ENCODE results near the gene ISG20L2. TPM values are rescaled to one million over a fixed set of nuclear protein-coding genes. Genes with fewer than 3 reads are reported as not detected.

ISG20L2 gene
- total RNA-seq, 2 donors from 2014 or later: 67.5 to 97.5 TPM

- Mint-ChIP-seq H3K4me3 (peak overlapping the region; percentile 17), H3K4me1 (ENCODE audit: low read depth in 2 of 2) (peaks cover 0 to 22% of the 10 kb centered on the region in 2 donors)
- ATAC-seq: no peak
Observed at GRCh38 chr1:156704166-156704711, 24.3 kb downstream of the ISG20L2 start.

GRCh38 chr1:156703741-156704140 is 24.8 kb downstream of the ISG20L2 start:
- H3K27me3 Mint-ChIP-seq: peaks cover 16 to 22% of the 10 kb centered on the region in 2 donors
- no peaks in the 10 kb centered on the region for H3K36me3 Mint-ChIP-seq
- no peak for ATAC-seq
- peak overlapping the region; percentile 17 for H3K4me3 Mint-ChIP-seq
- no peaks in the 10 kb centered on the region for H3K9me3 Mint-ChIP-seq
- no peak overlapping the region for H3K27ac Mint-ChIP-seq
- no peak for DNase-seq (ENCODE audit: low spot score)
- peaks cover 0 to 22% of the 10 kb centered on the region in 2 donors for H3K4me1 Mint-ChIP-seq (ENCODE audit: low read depth in 2 of 2)

More at GRCh38 chr1:156704166-156704711, 24.3 kb downstream of the ISG20L2 start:
- DNase-seq (ENCODE audit: low spot score): no peak
- Mint-ChIP-seq H3K36me3 (no peaks in the 10 kb centered on the region), H3K27ac (peak overlapping the region in 1 of 2 donors; percentile 32), H3K27me3 (peaks cover 13 to 20% of the 10 kb centered on the region in 2 donors), H3K9me3 (no peaks in the 10 kb centered on the region)

DNA sequence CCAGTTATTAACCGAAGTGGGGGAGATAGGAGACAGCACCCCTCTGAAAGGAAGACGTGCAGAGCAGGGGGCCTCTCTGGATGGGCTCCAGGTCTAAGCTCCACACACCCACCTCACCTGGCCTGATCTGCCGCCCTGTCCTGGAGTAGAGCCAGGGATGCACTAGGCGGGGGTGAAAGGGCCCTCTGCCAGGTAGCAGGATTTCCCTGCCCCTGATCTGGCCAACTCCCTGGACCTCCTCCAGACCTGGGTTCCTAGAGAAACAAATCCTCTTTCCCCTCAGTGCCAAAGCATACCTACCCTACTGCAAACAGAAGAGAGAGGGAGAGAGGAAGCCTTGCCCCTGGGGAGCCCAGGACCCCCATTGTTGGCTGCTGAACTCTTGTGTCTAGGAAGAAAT is 25.2 kb downstream of the ISG20L2 start:
- ATAC-seq (no peak), DNase-seq (ENCODE audit: low spot score) (no peak)
- peaks cover 0 to 22% of the 10 kb centered on the region in 2 donors for H3K4me1 Mint-ChIP-seq (ENCODE audit: low read depth in 2 of 2)
- no peak overlapping the region for H3K4me3 Mint-ChIP-seq
- H3K9me3 Mint-ChIP-seq: no peaks in the 10 kb centered on the region
- no peak overlapping the region for H3K27ac Mint-ChIP-seq
- no peaks in the 10 kb centered on the region for H3K36me3 Mint-ChIP-seq
- peaks cover 17 to 26% of the 10 kb centered on the region in 2 donors for H3K27me3 Mint-ChIP-seq

GRCh38 chr1:156700736-156701531 is 27.6 kb downstream of the ISG20L2 start:
- ATAC-seq: no peak
- no peak for DNase-seq (ENCODE audit: low spot score)
- H3K27ac Mint-ChIP-seq: no peak overlapping the region
- peaks cover 25 to 44% of the 10 kb centered on the region in 2 donors for H3K27me3 Mint-ChIP-seq
- no peak overlapping the region for H3K4me3 Mint-ChIP-seq
- H3K9me3 Mint-ChIP-seq: no peaks in the 10 kb centered on the region
- peaks cover 0 to 11% of the 10 kb centered on the region in 2 donors for H3K4me1 Mint-ChIP-seq (ENCODE audit: low read depth in 2 of 2)
- H3K36me3 Mint-ChIP-seq: no peaks in the 10 kb centered on the region

GRCh38 chr1:156698995-156699394 is 29.6 kb downstream of the ISG20L2 start:
- H3K36me3 Mint-ChIP-seq: no peaks in the 10 kb centered on the region
- H3K27ac Mint-ChIP-seq: no peak overlapping the region
- ATAC-seq: no peak
- H3K9me3 Mint-ChIP-seq: no peaks in the 10 kb centered on the region
- H3K4me3 Mint-ChIP-seq: no peak overlapping the region
- H3K27me3 Mint-ChIP-seq: peaks cover 22 to 45% of the 10 kb centered on the region in 2 donors
- no peak for DNase-seq (ENCODE audit: low spot score)
- H3K4me1 Mint-ChIP-seq (ENCODE audit: low read depth in 2 of 2): peaks cover 0 to 2% of the 10 kb centered on the region in 2 donors

GRCh38 chr1:156697481-156697880 is 31.1 kb downstream of the ISG20L2 start:
- H3K9me3 Mint-ChIP-seq: no peaks in the 10 kb centered on the region

DNA sequence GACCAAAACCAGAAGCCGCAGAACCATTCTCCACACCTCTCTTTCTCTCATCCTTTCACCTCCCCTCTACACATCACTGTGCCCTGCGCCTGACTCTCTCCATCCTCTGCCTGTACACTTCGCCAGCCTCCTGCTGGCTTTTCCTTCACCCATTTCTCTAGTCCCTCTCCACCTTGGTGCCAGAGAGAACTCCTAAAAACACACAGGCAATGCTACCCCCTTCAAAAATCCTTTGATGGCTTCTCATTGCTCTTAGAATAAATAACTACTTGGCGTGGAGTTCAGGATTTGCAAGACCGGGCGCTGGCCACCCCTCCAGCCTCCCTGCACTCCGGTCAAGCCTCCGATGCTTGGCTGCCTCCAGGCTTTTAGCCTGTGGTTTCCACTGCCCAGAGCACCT is 31.8 kb downstream of the ISG20L2 start:
- Mint-ChIP-seq H3K27me3 (peaks cover 32 to 52% of the 10 kb centered on the region in 2 donors), H3K4me3 (no peak overlapping the region), H3K9me3 (no peaks in the 10 kb centered on the region), H3K36me3 (no peaks in the 10 kb centered on the region), H3K4me1 (ENCODE audit: low read depth in 2 of 2) (peaks cover 11 to 12% of the 10 kb centered on the region in 2 donors), H3K27ac (no peak overlapping the region)
- DNase-seq (ENCODE audit: low spot score): no peak
- no peak for ATAC-seq

More at GRCh38 chr1:156697481-156697880, 31.1 kb downstream of the ISG20L2 start:
- peaks cover 4 to 6% of the 10 kb centered on the region in 2 donors for H3K4me1 Mint-ChIP-seq (ENCODE audit: low read depth in 2 of 2)
- no peak for DNase-seq (ENCODE audit: low spot score)
- no peak overlapping the region for H3K27ac Mint-ChIP-seq
- peaks cover 25 to 44% of the 10 kb centered on the region in 2 donors for H3K27me3 Mint-ChIP-seq
- no peak overlapping the region for H3K4me3 Mint-ChIP-seq
- no peak for ATAC-seq
- H3K36me3 Mint-ChIP-seq: no peaks in the 10 kb centered on the region

GRCh38 chr1:156694690-156694962 is 33.9 kb downstream of the ISG20L2 start:
- DNase-seq (ENCODE audit: low spot score): no peak
- H3K4me1 Mint-ChIP-seq (ENCODE audit: low read depth in 2 of 2): peaks cover 14 to 18% of the 10 kb centered on the region in 2 donors
- no peak overlapping the region for H3K27ac Mint-ChIP-seq
- H3K36me3 Mint-ChIP-seq: no peaks in the 10 kb centered on the region
- H3K4me3 Mint-ChIP-seq: no peak overlapping the region
- no peaks in the 10 kb centered on the region for H3K9me3 Mint-ChIP-seq
- peaks cover 44 to 64% of the 10 kb centered on the region in 2 donors for H3K27me3 Mint-ChIP-seq
- no peak for ATAC-seq

GRCh38 chr1:156693848-156694689 is 34.5 kb downstream of the ISG20L2 start:
- Mint-ChIP-seq H3K4me1 (ENCODE audit: low read depth in 2 of 2) (peaks cover 18 to 20% of the 10 kb centered on the region in 2 donors), H3K27me3 (peaks cover 46 to 69% of the 10 kb centered on the region in 2 donors), H3K36me3 (no peaks in the 10 kb centered on the region), H3K27ac (no peak overlapping the region), H3K4me3 (no peak overlapping the region), H3K9me3 (no peaks in the 10 kb centered on the region)
- DNase-seq (ENCODE audit: low spot score): no peak
- ATAC-seq: no peak

DNA sequence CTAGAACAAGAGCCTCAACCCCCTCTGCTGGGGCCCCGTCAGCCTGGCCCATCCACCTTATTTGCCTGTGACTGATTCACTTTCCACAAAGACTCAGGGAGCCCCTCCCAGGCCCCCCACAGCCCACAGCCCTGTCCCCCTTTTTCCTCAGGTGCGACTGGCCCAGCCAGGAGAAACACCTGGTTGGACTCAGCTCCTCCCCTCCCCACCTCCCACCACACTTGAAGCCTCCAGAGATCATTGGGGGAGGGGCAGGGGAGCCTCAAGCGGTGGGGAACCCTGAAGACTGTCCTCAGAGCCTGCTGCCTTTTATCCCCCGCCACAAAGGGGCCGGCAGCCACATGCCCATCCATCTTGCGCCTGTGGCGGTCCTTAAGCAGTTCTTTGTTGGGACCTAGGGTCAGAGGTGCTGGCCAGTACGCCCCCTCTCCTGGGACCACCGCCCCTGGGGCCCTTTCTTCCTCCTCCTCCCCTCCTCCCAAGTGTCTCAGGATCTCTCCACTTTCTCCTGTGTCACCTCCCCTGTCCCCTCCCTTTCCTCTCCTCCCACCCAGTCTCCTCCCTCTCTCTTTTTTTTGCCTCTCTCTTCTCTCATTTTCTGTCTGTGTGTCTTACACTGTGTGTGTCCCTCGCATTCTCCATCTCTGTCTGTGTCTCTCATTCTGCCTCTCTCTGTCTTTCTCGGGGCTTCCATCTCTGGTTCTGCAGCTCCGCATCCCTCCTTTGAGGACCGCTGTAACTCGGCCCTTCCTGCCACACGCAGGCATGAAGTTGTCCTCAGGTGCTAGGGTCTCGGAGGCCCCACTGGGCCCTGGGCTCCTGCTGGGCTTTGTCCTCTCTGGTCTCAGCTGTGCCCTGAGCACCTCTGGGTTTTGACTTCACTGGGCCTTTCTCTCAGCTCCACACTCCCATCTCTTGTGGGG is 35.4 kb downstream of the ISG20L2 start:
- H3K9me3 Mint-ChIP-seq: no peaks in the 10 kb centered on the region
- H3K4me3 Mint-ChIP-seq: no peak overlapping the region
- no peak overlapping the region for H3K27ac Mint-ChIP-seq
- peaks cover 46 to 62% of the 10 kb centered on the region in 2 donors for H3K27me3 Mint-ChIP-seq
- ATAC-seq (no peak), DNase-seq (ENCODE audit: low spot score) (no peak)
- H3K4me1 Mint-ChIP-seq (ENCODE audit: low read depth in 2 of 2): peaks cover 18 to 20% of the 10 kb centered on the region in 2 donors
- H3K36me3 Mint-ChIP-seq: no peaks in the 10 kb centered on the region

DNA sequence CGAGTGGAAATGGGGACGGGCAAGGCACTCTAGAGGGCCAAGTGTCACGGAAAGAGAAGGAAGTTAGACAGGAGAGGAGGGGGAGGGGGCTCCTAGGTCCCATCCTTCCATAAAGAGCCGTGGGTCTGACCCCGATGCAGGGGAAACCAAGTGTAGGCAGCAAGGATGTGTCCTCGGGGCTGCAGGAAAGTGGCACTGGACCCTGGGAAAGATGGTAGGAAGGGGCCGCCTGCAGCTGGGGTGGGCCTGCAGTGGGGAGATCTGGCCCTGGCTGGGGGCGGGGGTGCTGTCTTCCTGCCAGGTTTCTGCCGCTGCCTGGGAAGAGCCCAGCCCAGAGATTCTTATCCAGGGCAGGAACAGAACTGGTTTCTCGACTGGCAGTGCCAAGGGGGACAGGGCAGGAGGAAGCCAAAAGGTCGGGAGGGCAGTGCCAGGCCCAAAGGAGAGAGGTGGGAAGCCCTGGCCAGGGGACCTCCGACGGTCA is 36.1 kb downstream of the ISG20L2 start:
- Mint-ChIP-seq H3K36me3 (no peaks in the 10 kb centered on the region), H3K27ac (peak overlapping the region in 1 of 2 donors; percentile 28), H3K4me1 (ENCODE audit: low read depth in 2 of 2) (peaks cover 18 to 20% of the 10 kb centered on the region in 2 donors), H3K4me3 (no peak overlapping the region), H3K27me3 (peaks cover 47 to 57% of the 10 kb centered on the region in 2 donors), H3K9me3 (no peaks in the 10 kb centered on the region)
- ATAC-seq: no peak
- DNase-seq (ENCODE audit: low spot score): no peak

DNA sequence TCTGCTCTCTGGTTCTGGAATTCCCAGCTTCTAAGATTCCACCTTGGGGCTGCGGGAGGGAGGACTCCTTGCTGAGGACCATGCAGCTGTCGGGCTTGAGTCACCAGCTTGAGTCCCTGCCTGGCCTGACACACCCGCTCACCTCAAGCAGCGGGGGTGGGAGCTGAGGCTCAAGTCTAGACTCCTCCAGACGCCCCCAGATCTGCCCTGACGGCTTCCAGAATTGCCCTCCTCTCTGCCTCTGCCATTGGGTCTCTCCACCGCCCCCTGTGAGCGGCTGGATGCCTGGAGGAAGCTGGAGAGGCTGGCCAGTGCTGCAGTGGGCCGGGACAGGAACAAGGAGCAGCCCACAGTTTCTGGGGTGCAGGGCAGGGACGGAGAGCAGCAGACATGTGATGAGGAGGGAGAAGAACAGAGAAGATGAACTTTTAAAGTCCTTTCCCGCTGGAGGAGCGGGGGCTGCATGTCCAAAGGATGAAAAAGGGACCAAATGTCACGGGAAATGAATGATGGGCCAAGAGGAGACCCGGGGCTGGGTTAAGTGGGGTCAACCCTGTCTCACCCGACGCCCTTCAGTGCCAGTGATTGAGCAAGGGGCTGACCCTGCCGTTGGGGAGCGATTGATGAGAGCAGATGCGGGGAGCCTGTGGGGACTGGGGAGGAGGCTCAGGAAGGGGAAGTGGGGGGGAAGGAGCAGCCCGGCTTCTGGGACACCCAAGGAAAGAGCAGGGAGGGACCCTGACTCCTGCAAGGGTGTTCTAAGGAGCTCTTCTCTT is 36.7 kb downstream of the ISG20L2 start:
- no peak for ATAC-seq
- Mint-ChIP-seq H3K4me3 (no peak overlapping the region), H3K27me3 (peaks cover 43 to 50% of the 10 kb centered on the region in 2 donors), H3K9me3 (no peaks in the 10 kb centered on the region), H3K4me1 (ENCODE audit: low read depth in 2 of 2) (peaks cover 18 to 20% of the 10 kb centered on the region in 2 donors), H3K36me3 (no peaks in the 10 kb centered on the region), H3K27ac (peak overlapping the region in 1 of 2 donors; percentile 28)
- no peak for DNase-seq (ENCODE audit: low spot score)

All from natural killer cell treated with Interleukin-12 subunit alpha and Interleukin-12 subunit beta and Interleukin-15 and Interleukin-18, amount 100 ng/mL, for 72 hours (primary cell).